Activated CD4-positive, alpha-beta memory T cell treated with anti-CD3 and anti-CD28 coated beads, Interleukin-2, amount 10 ng/mL, durations not matched to agents 7 days and 5 days (primary cell): ENCODE data around the gene MGAT4C. TPM values are rescaled to one million over a fixed set of nuclear protein-coding genes. Genes with fewer than 3 reads are reported as not detected.

ENCODE experiments used
- CTCF ChIA-PET: fragments of 350-600 bp; sonication (Branson Sonifier 250); formaldehyde crosslinking; loops from one replicate; lab custom pipeline; 2021; ENCODE audit warnings: antibody characterized with exemption, inconsistent platforms; lab: Charles Lee
- POLR2A ChIA-PET: fragments of 350-600 bp; sonication (Branson Sonifier 250); formaldehyde crosslinking; loops from one replicate; lab custom pipeline; 2021; ENCODE audit warnings: antibody characterized with exemption; lab: Charles Lee
- DNase-seq: peaks from one replicate; pipeline ENCODE4 v3.0.0-alpha.2; 2020
- H3K27ac Mint-ChIP-seq: one replicate; pipeline ENCODE4 v1.8.0; 2021; ENCODE audit warnings: mild to moderate bottlenecking, mixed read lengths
- H3K27me3 Mint-ChIP-seq: one replicate; pipeline ENCODE4 v1.8.0; 2021; ENCODE audit warnings: mixed read lengths
- H3K36me3 Mint-ChIP-seq: one replicate; pipeline ENCODE4 v1.8.0; 2021; ENCODE audit warnings: low read depth, mixed read lengths
- H3K4me1 Mint-ChIP-seq: one replicate; pipeline ENCODE4 v1.8.0; 2021; ENCODE audit warnings: mixed read lengths
- H3K4me3 Mint-ChIP-seq: one replicate; pipeline ENCODE4 v1.8.0; 2021; ENCODE audit warnings: mild to moderate bottlenecking, mixed read lengths
- H3K9me3 Mint-ChIP-seq: one replicate; pipeline ENCODE4 v1.8.0; 2021; ENCODE audit warnings: mixed read lengths
- total RNA-seq, 2 experiments: library from RNA; stranded (reverse); gene quantifications; one replicate each; pipeline ENCODE4 v1.2.3, GENCODE V29; 2021

MGAT4C gene
- total RNA-seq, 2 experiments from 2014 or later: not detected

DNA sequence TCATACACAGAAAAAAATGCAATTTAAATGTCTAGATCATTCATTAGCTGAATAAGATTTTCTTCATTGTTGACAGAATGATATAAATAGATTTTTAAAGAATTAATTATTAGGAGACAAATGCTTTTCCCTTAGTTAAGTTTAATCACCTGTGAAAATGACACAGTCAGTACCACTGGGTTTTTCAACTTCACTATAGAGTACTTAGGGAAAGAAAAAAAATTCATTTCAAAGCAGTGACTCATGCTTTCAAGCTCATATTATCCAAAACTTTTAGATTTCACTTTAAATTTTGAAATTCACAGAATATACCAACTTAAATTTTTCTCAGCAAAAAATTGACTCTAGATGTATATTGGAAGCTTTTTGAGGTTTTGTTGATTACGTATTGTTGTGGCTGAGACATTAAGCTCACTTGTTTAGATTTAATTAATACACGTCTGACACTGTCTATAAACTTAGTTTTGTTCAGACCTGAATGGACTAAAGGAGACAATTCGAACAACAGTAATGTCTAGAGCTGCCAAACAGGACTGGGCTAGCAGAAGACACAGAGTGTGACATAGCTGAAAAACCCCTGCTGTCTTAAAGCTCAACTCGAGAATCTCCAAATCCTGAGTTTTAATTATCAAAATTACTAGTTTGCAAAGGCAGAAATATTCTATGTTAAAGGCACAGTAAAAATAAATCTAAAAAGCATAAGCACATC is 1.6 kb downstream of the MGAT4C start:
- H3K27ac Mint-ChIP-seq: no peak overlapping the region
- H3K4me3 Mint-ChIP-seq: no peak overlapping the region
- no peaks in the 10 kb centered on the region for H3K4me1 Mint-ChIP-seq
- no peak for DNase-seq
- ChIA-PET POLR2A (no interaction called here), CTCF (no interaction called here)
- H3K36me3 Mint-ChIP-seq: no peaks in the 10 kb centered on the region
- no peaks in the 10 kb centered on the region for H3K9me3 Mint-ChIP-seq
- no peaks in the 10 kb centered on the region for H3K27me3 Mint-ChIP-seq

GRCh38 chr12:86249851-86250250 is 6.3 kb downstream of the MGAT4C start:
- no peaks in the 10 kb centered on the region for H3K36me3 Mint-ChIP-seq
- H3K27ac Mint-ChIP-seq: no peak overlapping the region
- DNase-seq: no peak
- CTCF ChIA-PET: no interaction called here
- no peak overlapping the region for H3K4me3 Mint-ChIP-seq
- H3K27me3 Mint-ChIP-seq: no peaks in the 10 kb centered on the region
- peaks cover 2% of the 10 kb centered on the region for H3K9me3 Mint-ChIP-seq
- POLR2A ChIA-PET: no interaction called here
- H3K4me1 Mint-ChIP-seq: no peaks in the 10 kb centered on the region

DNA sequence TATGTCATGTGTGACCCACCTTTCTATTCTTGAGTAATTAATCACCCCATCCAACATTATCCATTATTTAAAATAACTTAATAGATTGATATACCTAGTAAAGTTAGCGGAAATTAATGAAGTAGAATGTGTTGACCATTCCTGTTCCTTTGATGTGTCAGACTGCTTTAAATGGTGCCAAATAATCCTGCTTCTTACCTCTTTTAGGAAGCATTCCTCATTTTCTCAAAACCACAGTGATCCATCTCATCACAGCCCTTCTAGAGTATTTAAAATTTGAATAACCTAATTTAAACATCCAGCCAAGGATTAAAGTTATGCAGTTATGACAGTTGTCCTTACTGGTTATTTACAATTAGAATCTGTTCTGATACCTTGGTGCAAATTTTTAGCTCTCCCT is 6.9 kb downstream of the MGAT4C start:
- H3K9me3 Mint-ChIP-seq: peaks cover 2% of the 10 kb centered on the region
- H3K4me3 Mint-ChIP-seq: no peak overlapping the region
- H3K27ac Mint-ChIP-seq: no peak overlapping the region
- H3K4me1 Mint-ChIP-seq: no peaks in the 10 kb centered on the region
- H3K27me3 Mint-ChIP-seq: no peaks in the 10 kb centered on the region
- DNase-seq: no peak
- CTCF ChIA-PET: no interaction called here
- H3K36me3 Mint-ChIP-seq: no peaks in the 10 kb centered on the region
- POLR2A ChIA-PET: no interaction called here

DNA sequence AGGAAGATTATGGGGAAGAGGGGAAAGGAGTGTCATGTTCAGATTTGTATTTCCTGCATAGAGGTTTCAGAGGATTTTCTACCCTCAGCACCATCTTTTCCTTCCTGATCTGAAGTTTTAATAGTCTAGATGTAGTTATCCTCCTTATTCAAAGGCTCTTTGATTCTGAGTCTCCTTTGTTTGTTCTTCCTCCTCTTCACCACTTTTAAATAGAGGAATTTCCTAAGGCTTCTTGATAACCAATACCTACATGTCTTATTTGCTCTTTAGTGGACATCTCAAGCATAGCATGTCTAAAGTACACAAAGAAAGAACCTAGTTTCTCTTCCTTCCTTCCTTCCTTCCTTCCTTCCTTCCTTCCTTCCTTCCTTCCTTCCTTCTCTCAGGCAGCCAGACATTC is 8.3 kb downstream of the MGAT4C start:
- H3K9me3 Mint-ChIP-seq: peaks cover 2% of the 10 kb centered on the region
- H3K4me1 Mint-ChIP-seq: no peaks in the 10 kb centered on the region
- H3K36me3 Mint-ChIP-seq: no peaks in the 10 kb centered on the region
- H3K27ac Mint-ChIP-seq: no peak overlapping the region
- ChIA-PET CTCF (no interaction called here), POLR2A (no interaction called here)
- no peak for DNase-seq
- H3K27me3 Mint-ChIP-seq: no peaks in the 10 kb centered on the region
- no peak overlapping the region for H3K4me3 Mint-ChIP-seq

DNA sequence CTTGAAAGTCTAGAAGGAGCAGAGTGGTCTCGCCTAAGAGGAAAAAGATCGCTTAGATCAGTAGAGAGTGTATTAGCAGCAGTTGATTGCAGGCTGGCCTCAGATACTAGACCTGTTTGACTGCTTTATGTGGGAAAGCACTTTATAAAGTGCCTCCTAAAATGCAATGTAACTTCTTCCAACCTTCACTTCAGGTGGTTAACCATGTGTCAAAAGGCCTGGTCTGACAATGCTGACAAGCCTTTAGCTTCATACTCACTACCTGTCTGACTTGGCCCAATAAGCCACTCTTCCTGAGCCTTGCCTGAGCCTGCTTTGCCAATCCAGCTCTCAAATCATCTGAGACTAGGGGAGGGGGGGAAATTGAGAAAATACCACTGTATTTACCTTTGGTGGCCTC is 14.6 kb downstream of the MGAT4C start:
- Mint-ChIP-seq H3K27me3 (no peaks in the 10 kb centered on the region), H3K4me1 (no peaks in the 10 kb centered on the region), H3K27ac (no peak overlapping the region), H3K9me3 (peaks cover 2% of the 10 kb centered on the region), H3K4me3 (no peak overlapping the region), H3K36me3 (no peaks in the 10 kb centered on the region)
- DNase-seq: no peak
- CTCF ChIA-PET: no interaction called here
- POLR2A ChIA-PET: no interaction called here

GRCh38 chr12:86234316-86234855 is 21.8 kb downstream of the MGAT4C start:
- POLR2A ChIA-PET: no interaction called here
- CTCF ChIA-PET: no interaction called here
- H3K27ac Mint-ChIP-seq: no peak overlapping the region

DNA sequence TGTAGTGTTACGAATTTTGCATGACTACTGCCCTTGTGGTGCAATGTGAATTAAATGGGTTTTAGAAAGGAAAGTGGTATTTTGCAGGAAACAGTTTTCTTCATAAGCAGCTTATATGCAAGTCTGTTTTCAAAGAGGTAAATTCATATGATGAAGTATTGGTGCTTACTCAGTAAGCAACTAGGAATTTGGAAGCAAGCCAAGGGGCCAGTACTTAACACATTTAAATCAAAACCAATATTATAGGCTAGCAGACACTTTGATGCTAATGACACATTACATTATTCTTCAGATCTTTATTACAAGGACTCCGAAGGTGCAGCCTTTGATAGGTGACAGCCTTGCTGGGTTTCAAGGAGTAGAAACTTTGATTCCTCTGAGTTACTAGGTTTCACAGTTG is 23.1 kb downstream of the MGAT4C start:
- Mint-ChIP-seq H3K9me3 (no peaks in the 10 kb centered on the region), H3K4me1 (no peaks in the 10 kb centered on the region)
- CTCF ChIA-PET: no interaction called here

More at GRCh38 chr12:86234316-86234855, 21.8 kb downstream of the MGAT4C start:
- H3K4me3 Mint-ChIP-seq: no peak overlapping the region
- H3K27me3 Mint-ChIP-seq: no peaks in the 10 kb centered on the region
- H3K9me3 Mint-ChIP-seq: no peaks in the 10 kb centered on the region
- no peak for DNase-seq
- no peaks in the 10 kb centered on the region for H3K36me3 Mint-ChIP-seq
- no peaks in the 10 kb centered on the region for H3K4me1 Mint-ChIP-seq

GRCh38 chr12:86230516-86231146 is 25.6 kb downstream of the MGAT4C start:
- POLR2A ChIA-PET: no interaction called here
- no peak for DNase-seq
- CTCF ChIA-PET: no interaction called here

More for the DNA sequence above, 23.1 kb downstream of the MGAT4C start:
- no peaks in the 10 kb centered on the region for H3K27me3 Mint-ChIP-seq
- H3K4me3 Mint-ChIP-seq: no peak overlapping the region
- H3K36me3 Mint-ChIP-seq: no peaks in the 10 kb centered on the region
- POLR2A ChIA-PET: no interaction called here
- H3K27ac Mint-ChIP-seq: no peak overlapping the region
- DNase-seq: no peak

DNA sequence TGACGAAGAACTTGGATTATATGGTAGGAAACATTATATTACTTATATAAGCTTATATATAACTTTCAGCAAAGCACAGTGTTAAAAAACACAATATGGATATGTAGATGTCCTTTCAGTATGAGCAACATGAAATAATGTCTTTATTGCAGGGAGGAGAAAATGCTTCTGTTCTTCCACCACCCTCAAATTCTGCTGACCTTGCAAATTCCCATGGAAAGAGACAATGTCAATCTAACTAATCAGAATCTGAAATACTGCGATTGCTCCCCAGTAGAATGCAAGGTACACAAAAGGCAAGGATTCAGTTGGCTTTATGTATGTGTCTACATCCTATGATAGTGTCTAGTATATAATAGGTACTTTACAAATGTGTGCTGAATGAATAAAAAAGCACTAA is 26.4 kb downstream of the MGAT4C start:
- Mint-ChIP-seq H3K4me1 (no peaks in the 10 kb centered on the region), H3K27me3 (no peaks in the 10 kb centered on the region), H3K9me3 (no peaks in the 10 kb centered on the region), H3K27ac (no peak overlapping the region), H3K4me3 (no peak overlapping the region), H3K36me3 (no peaks in the 10 kb centered on the region)
- DNase-seq: no peak
- POLR2A ChIA-PET: no interaction called here
- CTCF ChIA-PET: no interaction called here

More at GRCh38 chr12:86230516-86231146, 25.6 kb downstream of the MGAT4C start:
- H3K27ac Mint-ChIP-seq: no peak overlapping the region
- no peaks in the 10 kb centered on the region for H3K4me1 Mint-ChIP-seq
- H3K36me3 Mint-ChIP-seq: no peaks in the 10 kb centered on the region
- H3K4me3 Mint-ChIP-seq: no peak overlapping the region
- H3K9me3 Mint-ChIP-seq: no peaks in the 10 kb centered on the region
- no peaks in the 10 kb centered on the region for H3K27me3 Mint-ChIP-seq

GRCh38 chr12:86228656-86229055 is 27.5 kb downstream of the MGAT4C start:
- H3K36me3 Mint-ChIP-seq: no peaks in the 10 kb centered on the region
- POLR2A ChIA-PET: no interaction called here
- no peaks in the 10 kb centered on the region for H3K27me3 Mint-ChIP-seq
- peaks cover 4% of the 10 kb centered on the region for H3K9me3 Mint-ChIP-seq
- H3K4me3 Mint-ChIP-seq: no peak overlapping the region
- no peak for DNase-seq
- CTCF ChIA-PET: no interaction called here
- no peak overlapping the region for H3K27ac Mint-ChIP-seq
- no peaks in the 10 kb centered on the region for H3K4me1 Mint-ChIP-seq

DNA sequence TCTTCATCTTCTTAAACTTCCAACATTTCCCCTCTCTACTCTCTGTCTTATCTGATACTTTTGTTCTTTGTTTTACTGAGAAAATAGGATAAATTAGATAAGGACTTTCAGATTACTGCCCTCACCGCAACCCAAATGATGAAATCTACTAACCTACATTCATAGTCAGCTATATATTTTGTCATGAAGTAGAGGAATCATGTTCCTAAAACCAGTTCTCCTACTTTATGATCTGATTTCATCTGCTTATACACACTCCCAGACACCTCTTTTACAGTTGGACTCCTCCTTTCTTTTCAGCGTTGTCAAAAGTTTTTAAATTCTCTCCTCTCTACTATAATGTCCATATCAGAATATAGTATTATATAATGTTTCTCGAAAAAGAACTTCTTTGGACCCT is 29.7 kb downstream of the MGAT4C start:
- POLR2A ChIA-PET: no interaction called here
- peaks cover 5% of the 10 kb centered on the region for H3K9me3 Mint-ChIP-seq
- no peaks in the 10 kb centered on the region for H3K27me3 Mint-ChIP-seq
- H3K4me1 Mint-ChIP-seq: no peaks in the 10 kb centered on the region
- H3K27ac Mint-ChIP-seq: no peak overlapping the region
- DNase-seq: no peak
- no peak overlapping the region for H3K4me3 Mint-ChIP-seq
- H3K36me3 Mint-ChIP-seq: no peaks in the 10 kb centered on the region
- CTCF ChIA-PET: no interaction called here

- peaks cover 5% of the 10 kb centered on the region for H3K9me3 Mint-ChIP-seq
- DNase-seq: no peak
- no peaks in the 10 kb centered on the region for H3K4me1 Mint-ChIP-seq
- H3K27me3 Mint-ChIP-seq: no peaks in the 10 kb centered on the region
- ChIA-PET POLR2A (no interaction called here), CTCF (no interaction called here)
- no peak overlapping the region for H3K27ac Mint-ChIP-seq
- H3K4me3 Mint-ChIP-seq: no peak overlapping the region
- no peaks in the 10 kb centered on the region for H3K36me3 Mint-ChIP-seq
Measured at GRCh38 chr12:86216591-86216990, 39.6 kb downstream of the MGAT4C start.

DNA sequence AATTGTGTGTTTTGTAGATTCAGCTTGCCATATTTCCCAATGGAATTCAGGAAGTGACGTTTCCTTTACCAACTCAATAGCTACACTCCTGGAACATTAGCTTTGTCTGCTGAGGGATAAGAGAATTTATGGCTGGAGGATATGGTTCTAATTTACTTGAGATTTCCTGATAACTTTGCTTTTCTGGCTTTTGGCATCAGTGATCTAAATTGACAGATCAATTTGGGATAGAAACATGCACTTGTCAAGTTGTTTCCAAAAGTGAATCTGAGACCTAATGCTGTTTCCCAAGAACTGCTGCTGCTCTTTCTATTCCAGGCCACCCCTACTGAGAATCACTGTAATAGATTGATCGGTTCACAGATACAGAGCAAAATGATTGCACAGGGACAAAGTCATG is 43.2 kb downstream of the MGAT4C start:
- POLR2A ChIA-PET: no interaction called here

More for the DNA sequence above, 43.2 kb downstream of the MGAT4C start:
- H3K4me3 Mint-ChIP-seq: no peak overlapping the region
- peaks cover 5% of the 10 kb centered on the region for H3K9me3 Mint-ChIP-seq
- no peaks in the 10 kb centered on the region for H3K36me3 Mint-ChIP-seq
- no peak overlapping the region for H3K27ac Mint-ChIP-seq
- no peaks in the 10 kb centered on the region for H3K27me3 Mint-ChIP-seq
- no peaks in the 10 kb centered on the region for H3K4me1 Mint-ChIP-seq
- DNase-seq: no peak
- CTCF ChIA-PET: no interaction called here
